Memory B cell (primary cell): ENCODE measurements around the gene GRB14.

Source experiments
- ATAC-seq: fragments of 150-1000 bp; cut with Tn5 transposase; 2 replicates; pipeline ENCODE4 v1.10.0; 2021; ENCODE audit warnings: low read depth, mild to moderate bottlenecking, moderate library complexity
- DNase-seq, 2 donors: peaks; one replicate each; pipeline ENCODE4 v3.0.0; 2022; ENCODE audit warnings: low spot score in 2 of 2
- H3K27ac Mint-ChIP-seq: one replicate; pipeline ENCODE4 v1.8.0; 2022; ENCODE audit warnings: mild to moderate bottlenecking, moderate library complexity, mixed read lengths
- H3K27me3 Mint-ChIP-seq: one replicate; pipeline ENCODE4 v1.8.0; 2022; ENCODE audit warnings: mixed read lengths
- H3K36me3 Mint-ChIP-seq: one replicate; pipeline ENCODE4 v1.8.0; 2022; ENCODE audit warnings: mild to moderate bottlenecking, mixed read lengths
- H3K4me1 Mint-ChIP-seq: one replicate; pipeline ENCODE4 v1.8.0; 2022; ENCODE audit warnings: mixed read lengths
- H3K4me3 Mint-ChIP-seq: one replicate; pipeline ENCODE4 v1.8.0; 2022; ENCODE audit warnings: mild to moderate bottlenecking, moderate library complexity, mixed read lengths
- H3K9me3 Mint-ChIP-seq: one replicate; pipeline ENCODE4 v1.8.0; 2022; ENCODE audit warnings: mixed read lengths

The GRB14 gene

DNA sequence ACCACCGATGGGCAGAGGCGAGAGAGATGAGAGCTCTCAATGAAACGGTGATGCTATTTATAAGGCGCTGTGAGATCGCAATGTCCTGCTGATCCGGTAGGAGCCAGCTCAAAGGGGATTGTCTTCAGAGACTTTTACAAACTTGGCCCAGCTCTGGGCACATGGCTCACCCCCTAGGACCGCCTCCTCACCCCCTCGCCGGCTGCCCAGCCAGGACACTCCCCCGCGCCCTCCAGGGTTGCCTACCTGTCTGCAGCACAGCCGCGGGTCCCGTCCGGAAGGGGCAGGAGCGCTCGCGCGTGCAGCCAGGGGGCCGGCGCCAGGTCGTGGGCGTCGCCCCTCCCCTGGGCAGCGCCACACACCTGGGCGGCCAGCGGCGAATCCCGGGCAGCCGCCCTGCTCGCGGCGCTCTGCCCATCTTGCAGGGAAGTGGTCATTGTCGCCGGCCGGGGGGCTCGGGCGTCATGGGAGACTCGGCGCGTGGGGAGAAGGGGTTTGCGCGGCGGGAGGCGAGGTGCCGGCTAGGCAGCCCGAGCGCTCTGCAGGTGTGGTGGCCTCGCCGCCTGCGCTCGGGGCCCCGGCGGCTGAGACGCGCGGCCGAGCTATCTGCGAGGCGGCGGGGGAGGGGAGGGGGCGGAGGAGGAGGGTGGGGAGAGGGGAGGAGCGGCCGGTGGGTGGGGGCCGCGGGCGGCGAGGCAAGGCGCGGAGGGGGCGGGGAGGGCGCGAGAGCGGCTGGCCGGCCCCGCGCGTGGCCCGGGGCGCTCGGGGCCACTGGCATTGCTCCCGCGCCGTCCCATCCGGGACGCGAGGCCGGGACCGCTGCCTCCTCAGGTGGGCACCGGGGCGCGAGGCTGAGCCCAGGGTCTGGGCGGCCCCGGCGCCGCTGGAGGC is at the start of gene GRB14:
Gene GRB14, minus strand, starts transcription at position 610 of the 891 bp plus-strand sequence. Its CDS starts 173 bp downstream, at position 437.
- Mint-ChIP-seq H3K27ac (no peak within 1 kb of the TSS), H3K9me3 (no peaks in the 10 kb centered on the region), H3K27me3 (peaks cover 14% of the 10 kb centered on the region), H3K4me3 (peak within 1 kb of the TSS; percentile 78), H3K36me3 (no peaks in the 10 kb centered on the region), H3K4me1 (peaks cover 3% of the 10 kb centered on the region)
- ATAC-seq, result peak; percentile 34
- peak in 1 of 2 donors; percentile 11 for DNase-seq

DNA sequence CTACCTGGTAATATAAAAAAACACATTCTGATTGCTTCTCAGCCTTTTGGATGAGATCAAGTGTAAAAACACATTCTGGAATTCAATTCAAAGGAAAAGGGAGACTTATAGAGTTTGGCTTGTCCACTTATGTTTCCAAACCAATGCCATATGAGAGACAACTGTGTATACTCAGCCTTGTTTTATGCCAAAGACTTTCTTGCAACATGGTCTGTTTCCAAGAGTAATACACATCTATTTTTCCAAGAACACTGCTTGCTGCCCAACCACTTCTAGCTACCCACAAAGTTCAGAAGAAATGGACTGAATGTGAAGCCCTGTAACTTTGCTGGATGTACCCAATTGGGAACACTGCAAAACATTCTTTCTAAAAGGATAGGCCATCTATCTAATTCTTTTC is 48.0 kb upstream of the GRB14 start:
- Mint-ChIP-seq H3K4me1 (peaks cover 15% of the 10 kb centered on the region), H3K27ac (no peak overlapping the region), H3K27me3 (no peaks in the 10 kb centered on the region), H3K9me3 (peaks cover 3% of the 10 kb centered on the region), H3K36me3 (peaks cover 17% of the 10 kb centered on the region), H3K4me3 (no peak overlapping the region)
- DNase-seq (no peak), ATAC-seq (no peak)

DNA sequence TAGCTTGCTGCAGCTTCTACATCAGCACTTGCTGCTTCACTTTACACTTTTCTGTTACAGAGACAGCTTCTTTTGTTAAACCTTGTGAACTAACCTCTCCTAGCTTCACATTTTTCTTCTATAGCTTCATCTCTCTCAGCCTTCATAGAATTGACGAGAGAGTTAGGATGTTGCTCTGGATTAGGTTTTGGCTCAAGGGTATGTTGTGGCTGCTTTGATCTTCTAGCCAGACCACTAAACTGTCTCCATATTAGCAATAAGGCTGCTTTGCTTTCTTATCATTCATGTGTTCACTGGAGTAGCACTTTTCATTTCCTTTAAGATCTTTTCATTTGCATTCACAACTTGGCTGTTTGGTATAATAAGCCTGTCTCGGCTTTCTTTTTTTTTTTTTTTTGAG is 46.3 kb upstream of the GRB14 start:
- no peak overlapping the region for H3K4me3 Mint-ChIP-seq
- DNase-seq, result no peak
- no peaks in the 10 kb centered on the region for H3K27me3 Mint-ChIP-seq
- H3K9me3 Mint-ChIP-seq, result peaks cover 3% of the 10 kb centered on the region
- peak overlapping the region; percentile 39 for H3K27ac Mint-ChIP-seq
- H3K4me1 Mint-ChIP-seq, result peaks cover 15% of the 10 kb centered on the region
- no peak for ATAC-seq
- H3K36me3 Mint-ChIP-seq, result peaks cover 21% of the 10 kb centered on the region

DNA sequence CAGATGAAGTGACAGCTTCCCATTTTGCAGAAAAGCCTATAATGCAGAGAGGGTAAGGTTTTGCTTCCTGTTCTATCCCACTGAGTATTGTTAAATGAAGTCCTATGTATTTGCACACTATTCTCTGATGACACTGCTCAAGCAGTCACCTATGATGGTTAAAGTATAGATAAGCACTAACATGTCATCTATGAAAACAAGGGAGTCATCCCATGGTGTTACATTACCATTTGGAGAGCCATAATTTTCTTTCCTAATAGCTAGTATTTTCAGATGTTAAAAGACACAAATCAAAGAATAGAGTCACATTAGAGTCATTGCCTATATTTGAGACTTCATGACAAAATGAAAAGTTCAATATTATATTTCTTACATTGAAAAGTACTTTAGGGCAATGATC is 42.8 kb upstream of the GRB14 start:
- no peak for ATAC-seq
- Mint-ChIP-seq H3K4me3 (no peak overlapping the region), H3K27me3 (no peaks in the 10 kb centered on the region), H3K9me3 (peaks cover 3% of the 10 kb centered on the region), H3K27ac (no peak overlapping the region), H3K36me3 (peaks cover 22% of the 10 kb centered on the region), H3K4me1 (peaks cover 15% of the 10 kb centered on the region)
- no peak for DNase-seq

- no peak for DNase-seq
- H3K27ac Mint-ChIP-seq, result no peak overlapping the region
- no peak for ATAC-seq
These were observed 41.8 kb upstream of the GRB14 start for GRCh38 chr2:164662868-164663631.

GRCh38 chr2:164662066-164662465 is 40.8 kb upstream of the GRB14 start:
- Mint-ChIP-seq H3K9me3 (peaks cover 5% of the 10 kb centered on the region), H3K4me1 (peaks cover 3% of the 10 kb centered on the region), H3K27me3 (no peaks in the 10 kb centered on the region), H3K27ac (no peak overlapping the region), H3K4me3 (no peak overlapping the region), H3K36me3 (peaks cover 33% of the 10 kb centered on the region)
- ATAC-seq, result no peak
- DNase-seq, result no peak

More at GRCh38 chr2:164662868-164663631, 41.8 kb upstream of the GRB14 start:
- Mint-ChIP-seq H3K4me1 (peaks cover 10% of the 10 kb centered on the region), H3K9me3 (peaks cover 3% of the 10 kb centered on the region), H3K4me3 (no peak overlapping the region), H3K36me3 (peaks cover 30% of the 10 kb centered on the region), H3K27me3 (no peaks in the 10 kb centered on the region)

DNA sequence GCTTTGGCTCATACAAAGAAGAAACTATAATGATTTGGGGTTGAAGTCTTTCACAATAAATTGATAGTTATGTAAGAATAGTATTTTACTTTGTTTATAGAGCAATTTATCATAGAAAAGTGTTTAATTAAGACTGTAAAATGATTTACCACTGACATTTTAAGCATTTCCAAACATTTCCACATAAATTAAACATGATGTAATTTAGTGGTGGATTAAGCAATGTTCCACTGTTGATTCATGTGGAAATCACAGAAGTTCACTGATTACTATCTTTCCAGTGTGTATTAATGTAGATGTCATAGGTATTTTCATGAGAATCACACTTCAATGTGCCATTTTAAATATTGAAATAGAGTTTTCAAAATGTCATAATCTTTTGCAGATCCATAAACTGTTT is 40.1 kb upstream of the GRB14 start:
- peaks cover 35% of the 10 kb centered on the region for H3K36me3 Mint-ChIP-seq
- no peaks in the 10 kb centered on the region for H3K27me3 Mint-ChIP-seq
- H3K9me3 Mint-ChIP-seq, result peaks cover 2% of the 10 kb centered on the region
- H3K4me3 Mint-ChIP-seq, result no peak overlapping the region
- no peaks in the 10 kb centered on the region for H3K4me1 Mint-ChIP-seq
- no peak overlapping the region for H3K27ac Mint-ChIP-seq
- DNase-seq (no peak), ATAC-seq (no peak)

DNA sequence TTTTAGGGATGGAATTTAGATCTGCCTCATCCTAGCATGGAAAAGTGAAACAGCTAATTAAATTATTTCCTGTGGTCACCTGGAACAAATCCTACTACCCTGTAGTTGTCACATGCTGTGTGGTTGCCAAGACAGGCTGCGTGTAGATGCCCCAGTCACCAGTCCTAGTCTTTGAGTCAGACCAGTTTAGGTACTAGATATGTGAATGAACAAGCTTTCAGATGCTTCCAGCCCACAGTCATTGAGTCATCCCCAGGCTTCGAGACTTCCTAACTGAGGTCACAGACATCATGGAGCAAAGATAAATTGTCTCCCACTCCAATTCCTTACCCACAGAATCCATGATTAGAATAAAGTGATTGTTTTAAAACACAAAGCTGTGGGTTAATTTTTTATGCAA is 35.8 kb upstream of the GRB14 start:
- Mint-ChIP-seq H3K4me3 (no peak overlapping the region), H3K9me3 (peaks cover 14% of the 10 kb centered on the region), H3K27ac (no peak overlapping the region), H3K4me1 (no peaks in the 10 kb centered on the region), H3K27me3 (no peaks in the 10 kb centered on the region), H3K36me3 (peaks cover 42% of the 10 kb centered on the region)
- DNase-seq (no peak), ATAC-seq (no peak)

DNA sequence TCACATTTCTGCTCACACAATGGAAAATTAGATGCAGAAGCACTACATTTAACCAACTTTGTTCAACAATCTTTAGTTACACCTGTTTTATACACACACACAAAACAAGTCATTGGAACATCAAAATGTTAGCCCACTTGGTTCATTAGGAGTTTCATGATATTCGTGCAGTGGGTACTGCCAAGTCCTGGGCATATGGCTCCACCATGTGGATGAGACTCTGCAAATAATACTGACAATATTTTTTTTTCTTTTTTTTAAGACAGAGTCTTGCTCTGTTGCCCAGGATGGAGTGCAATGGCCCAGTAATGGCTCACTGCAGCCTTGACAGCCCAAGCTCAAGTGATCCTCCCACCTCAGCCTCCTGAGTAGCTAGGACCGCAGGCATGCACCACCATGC is 34.5 kb upstream of the GRB14 start:
- DNase-seq (no peak), ATAC-seq (no peak)
- H3K9me3 Mint-ChIP-seq, result peaks cover 18% of the 10 kb centered on the region
- no peaks in the 10 kb centered on the region for H3K4me1 Mint-ChIP-seq
- peaks cover 43% of the 10 kb centered on the region for H3K36me3 Mint-ChIP-seq
- no peak overlapping the region for H3K27ac Mint-ChIP-seq
- no peak overlapping the region for H3K4me3 Mint-ChIP-seq
- H3K27me3 Mint-ChIP-seq, result no peaks in the 10 kb centered on the region

GRCh38 chr2:164655336-164655735 is 34.1 kb upstream of the GRB14 start:
- DNase-seq (no peak), ATAC-seq (no peak)
- H3K27ac Mint-ChIP-seq, result no peak overlapping the region

GRCh38 chr2:164651361-164651760 is 30.1 kb upstream of the GRB14 start:
- Mint-ChIP-seq H3K27me3 (no peaks in the 10 kb centered on the region), H3K36me3 (peaks cover 21% of the 10 kb centered on the region), H3K27ac (no peak overlapping the region), H3K9me3 (peaks cover 27% of the 10 kb centered on the region), H3K4me1 (no peaks in the 10 kb centered on the region), H3K4me3 (no peak overlapping the region)
- no peak for ATAC-seq
- no peak for DNase-seq

More at GRCh38 chr2:164655336-164655735, 34.1 kb upstream of the GRB14 start:
- H3K4me1 Mint-ChIP-seq, result no peaks in the 10 kb centered on the region
- H3K4me3 Mint-ChIP-seq, result no peak overlapping the region
- peaks cover 43% of the 10 kb centered on the region for H3K36me3 Mint-ChIP-seq
- peaks cover 21% of the 10 kb centered on the region for H3K9me3 Mint-ChIP-seq
- H3K27me3 Mint-ChIP-seq, result no peaks in the 10 kb centered on the region

GRCh38 chr2:164644036-164644700 is 22.9 kb upstream of the GRB14 start:
- Mint-ChIP-seq H3K27me3 (no peaks in the 10 kb centered on the region), H3K4me1 (no peaks in the 10 kb centered on the region), H3K4me3 (no peak overlapping the region), H3K27ac (no peak overlapping the region), H3K36me3 (peaks cover 3% of the 10 kb centered on the region), H3K9me3 (peaks cover 18% of the 10 kb centered on the region)
- DNase-seq (no peak), ATAC-seq (no peak)

DNA sequence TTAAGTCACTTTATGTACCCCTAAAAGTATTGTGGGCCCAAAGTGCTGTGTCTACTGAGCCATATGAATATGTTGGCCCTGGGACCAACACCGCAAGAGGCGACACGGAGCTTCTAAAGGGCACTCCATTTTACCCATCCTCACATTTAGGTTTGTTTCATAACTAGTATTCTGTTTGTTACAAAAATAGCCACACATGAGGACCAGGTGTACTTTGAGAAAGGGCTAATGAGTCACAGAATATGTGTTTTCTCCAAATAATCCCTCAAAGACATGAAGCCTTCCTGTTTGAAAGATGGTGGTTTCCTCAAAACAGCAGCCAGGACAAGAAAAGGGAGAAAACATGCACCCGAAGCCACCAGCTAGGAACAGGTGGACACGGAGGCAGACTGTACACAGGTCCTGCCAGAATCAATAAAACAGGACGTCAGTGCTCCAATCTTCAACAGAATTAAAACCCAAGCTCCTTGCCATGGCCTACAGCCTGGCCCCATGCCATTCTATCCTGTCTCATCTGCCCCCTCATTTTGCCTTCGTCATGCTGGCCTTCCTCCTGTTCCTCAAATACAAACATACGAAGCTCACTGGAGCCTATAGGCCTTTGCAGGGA is 21.8 kb upstream of the GRB14 start:
- Mint-ChIP-seq H3K27ac (no peak overlapping the region), H3K4me1 (no peaks in the 10 kb centered on the region), H3K27me3 (peaks cover under 1% of the 10 kb centered on the region), H3K36me3 (peaks cover 3% of the 10 kb centered on the region), H3K9me3 (peaks cover 18% of the 10 kb centered on the region), H3K4me3 (no peak overlapping the region)
- ATAC-seq (no peak), DNase-seq (no peak)
